Loucy (cell line): ENCODE measurements around the gene TECPR1.

Experiments
- EZH2phosphoT487 ChIP-seq: fragments of 200-600 bp; IDR thresholded peaks from 2 replicates; pipeline ENCODE4 v1.6.1; 2018; ENCODE audit warnings: antibody characterized with exemption, mild to moderate bottlenecking, moderate library complexity, borderline replicate concordance
- TF ChIP-seq, protein P1 (sequence below): fragments of 200-600 bp; sonication (generic); conservative IDR thresholded peaks from 2 replicates; pipeline ENCODE4 v1.5.1; 2014; ENCODE audit warnings: mild to moderate bottlenecking, antibody characterized with exemption, low read length

DNA sequence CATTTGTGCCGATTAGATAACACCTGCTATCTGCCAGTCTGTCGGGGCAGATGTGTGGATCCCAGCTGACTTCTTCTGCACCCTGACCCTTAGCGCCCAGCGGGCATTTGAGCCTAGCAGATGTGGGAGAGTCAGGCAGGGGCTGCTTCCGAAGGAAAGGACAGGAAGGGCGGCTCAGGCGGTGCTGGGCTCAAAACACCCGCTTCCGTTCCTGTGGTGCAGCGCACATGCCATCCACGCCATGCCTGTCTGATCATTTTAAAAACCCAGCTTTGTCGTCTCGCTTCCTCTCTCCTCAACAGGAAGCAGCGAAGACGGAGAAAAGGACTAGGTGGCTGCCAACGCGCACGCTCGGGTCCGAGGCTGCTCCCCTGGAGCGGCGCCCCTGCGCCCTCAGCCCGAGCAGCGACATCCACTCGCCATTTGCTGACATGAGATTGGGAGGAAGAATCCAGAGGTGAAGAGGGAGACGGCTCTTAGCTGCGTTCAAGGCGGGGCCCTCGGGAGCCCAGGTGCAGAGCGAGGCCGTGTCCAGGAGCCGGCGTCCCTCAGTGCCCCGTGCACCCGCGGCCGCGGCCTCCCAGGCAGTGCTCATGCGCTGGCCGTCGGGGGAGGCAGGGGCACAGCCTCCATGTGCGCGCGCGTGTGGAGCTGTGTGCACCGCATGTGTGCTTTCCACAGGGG, 46.7 kb downstream of the TECPR1 start:
- TF ChIP-seq, protein P1, sequence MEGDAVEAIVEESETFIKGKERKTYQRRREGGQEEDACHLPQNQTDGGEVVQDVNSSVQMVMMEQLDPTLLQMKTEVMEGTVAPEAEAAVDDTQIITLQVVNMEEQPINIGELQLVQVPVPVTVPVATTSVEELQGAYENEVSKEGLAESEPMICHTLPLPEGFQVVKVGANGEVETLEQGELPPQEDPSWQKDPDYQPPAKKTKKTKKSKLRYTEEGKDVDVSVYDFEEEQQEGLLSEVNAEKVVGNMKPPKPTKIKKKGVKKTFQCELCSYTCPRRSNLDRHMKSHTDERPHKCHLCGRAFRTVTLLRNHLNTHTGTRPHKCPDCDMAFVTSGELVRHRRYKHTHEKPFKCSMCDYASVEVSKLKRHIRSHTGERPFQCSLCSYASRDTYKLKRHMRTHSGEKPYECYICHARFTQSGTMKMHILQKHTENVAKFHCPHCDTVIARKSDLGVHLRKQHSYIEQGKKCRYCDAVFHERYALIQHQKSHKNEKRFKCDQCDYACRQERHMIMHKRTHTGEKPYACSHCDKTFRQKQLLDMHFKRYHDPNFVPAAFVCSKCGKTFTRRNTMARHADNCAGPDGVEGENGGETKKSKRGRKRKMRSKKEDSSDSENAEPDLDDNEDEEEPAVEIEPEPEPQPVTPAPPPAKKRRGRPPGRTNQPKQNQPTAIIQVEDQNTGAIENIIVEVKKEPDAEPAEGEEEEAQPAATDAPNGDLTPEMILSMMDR, result no peak
- TF ChIP-seq EZH2phosphoT487, result no peak
